Spleen (tissue), 11 donors: ENCODE data around the gene C16orf54. TPM values are rescaled to one million over a fixed set of nuclear protein-coding genes. Genes with fewer than 3 reads are reported as not detected.

Experiments
- DNase-seq: peaks from one replicate; pipeline ENCODE4 v3.0.0-alpha.2; 2020
- H3K27ac ChIP-seq, 8 donors: fragments of 200-600 bp; sonication (generic) in 7 of 8; 1 replicate in 4 of 8; 2 replicates in 4 of 8; pipeline versions ENCODE4 v1.5.0 to v1.8.0; 2016 to 2021; ENCODE audit warnings: inconsistent platforms in 4 of 8, mild to moderate bottlenecking in 4 of 8, moderate library complexity in 1 of 8
- H3K27me3 ChIP-seq, 7 donors: fragments of 200-600 bp; sonication (generic) in 6 of 7; replicated peaks in 1 of 7; 1 replicate in 4 of 7; 2 replicates in 3 of 7; pipeline versions ENCODE4 v1.5.0 to v1.8.0; 2016 to 2021; ENCODE audit warnings: inconsistent platforms in 3 of 7, mild to moderate bottlenecking in 1 of 7
- H3K36me3 ChIP-seq, 6 donors: fragments of 200-600 bp; sonication (generic) in 5 of 6; 1 replicate in 4 of 6; 2 replicates in 2 of 6; pipeline versions ENCODE4 v1.5.0 to v1.8.0; 2016 to 2021; ENCODE audit warnings: inconsistent platforms in 2 of 6
- H3K4me1 ChIP-seq, 6 donors: fragments of 200-600 bp; sonication (generic) in 5 of 6; 1 replicate in 3 of 6; 2 replicates in 3 of 6; pipeline versions ENCODE4 v1.5.0 to v1.8.0; 2016 to 2021; ENCODE audit warnings: inconsistent platforms in 3 of 6
- H3K4me3 ChIP-seq, 8 donors: fragments of 200-600 bp; sonication (generic) in 7 of 8; 1 replicate in 4 of 8; 2 replicates in 4 of 8; pipeline versions ENCODE4 v1.5.0 to v1.8.0; 2016 to 2021; ENCODE audit warnings: inconsistent platforms in 4 of 8, mild to moderate bottlenecking in 4 of 8, moderate library complexity in 2 of 8
- H3K9me3 ChIP-seq, 8 donors: fragments of 200-600 bp; sonication (generic) in 7 of 8; 1 replicate in 4 of 8; 2 replicates in 4 of 8; pipeline versions ENCODE4 v1.5.0 to v1.8.0; 2016 to 2021; ENCODE audit warnings: inconsistent platforms in 4 of 8
- POLR2A ChIP-seq, 3 donors: fragments of 450-650 bp; IDR thresholded peaks; one replicate each; pipeline ENCODE4 v1.5.1; 2017; ENCODE audit warnings: antibody characterized with exemption in 3 of 3, mild to moderate bottlenecking in 1 of 3
- POLR2AphosphoS5 ChIP-seq, 3 donors: sonication (generic); formaldehyde crosslinking; IDR thresholded peaks; one replicate each; pipeline ENCODE4 v1.5.1; 2017; ENCODE audit warnings: antibody characterized with exemption in 3 of 3
- WGBS, 5 donors: extraction: QIAGEN DNeasy Blood & Tissue Kit in 3 of 5; methylation state at CpG; one replicate each; pipeline versions ENCODE4 v1.1.5 to v1.1.7; 2013 to 2018; 5-methylcytosine and 5-hydroxymethylcytosine counted together
- intact Hi-C: fragments of 100-400 bp; cut with DNase I; formaldehyde crosslinking; loops from one replicate; pipeline ENCODE4 v1.15.0; 2023; ENCODE audit warnings: low total_unique reads
- polyA plus RNA-seq, 3 donors: library from polyadenylated mRNA; stranded (reverse); fragments of 200-250 nt; gene quantifications; one replicate each; pipeline ENCODE4 v1.2.1, GENCODE V29; 2013
- total RNA-seq, 7 donors: library from RNA; depleted of rRNA in 3 of 7; stranded (reverse); fragments of >200 nt in 3 of 7; fragmentation: NEBNext Ultra II Directional in 4 of 7; extraction: Animal tissue kit (Norgen Biotek cat#: 25700) in 4 of 7; gene quantifications; one replicate each; pipeline versions ENCODE4 v1.1.0 to v1.2.1, GENCODE V29; 2016 to 2021
- TF ChIP-seq, protein P1 (sequence below), 11 experiments: fragments of 200-600 bp in 7 of 11; fragments of 450-650 bp in 4 of 11; sonication (generic) in 4 of 11; IDR thresholded peaks in 8 of 11; conservative IDR thresholded peaks in 3 of 11; 1 replicate in 7 of 11; 2 replicates in 4 of 11; pipeline versions ENCODE4 v1.4.0 to v1.8.0; 2016 to 2021; ENCODE audit warnings: antibody characterized with exemption in 11 of 11, inconsistent platforms in 4 of 11, mild to moderate bottlenecking in 1 of 11
- donor health status: healthy with polysubstance abuse.
- donor health status: DM: no; HTN: no; CAD: no; lungs with moderate emphysema.
- donor health status: DM: no; HTN: no; CAD: no.
- donor health status: Bipolar disorder and iron deficiency.
- donor health status: healthy.
- donor health status: DM: no; HTN: no; CAD: no.
- donor health status: DM: yes; HTN: yes; CAD: no.

The C16orf54 gene
- total and polyA plus RNA-seq, 10 donors = 15.6 to 46.0 (median 35.0) TPM

GRCh38 chr16:29770250-29770929 lies 24.6 kb upstream of the C16orf54 start:
- Histone ChIP-seq H3K9me3 (no peaks in the 10 kb centered on the region), H3K4me3 (no peak overlapping the region), H3K36me3 (no peaks in the 10 kb centered on the region), H3K27ac (no peak overlapping the region), H3K4me1 (peaks cover 0 to 16% (median 0%) of the 10 kb centered on the region in 6 donors), H3K27me3 (no peaks in the 10 kb centered on the region)
- TF ChIP-seq POLR2A (IDR thresholded peaks at IDR 0.05) (no peak), POLR2AphosphoS5 (IDR thresholded peaks at IDR 0.05) (no peak)
- TF ChIP-seq, protein P1, sequence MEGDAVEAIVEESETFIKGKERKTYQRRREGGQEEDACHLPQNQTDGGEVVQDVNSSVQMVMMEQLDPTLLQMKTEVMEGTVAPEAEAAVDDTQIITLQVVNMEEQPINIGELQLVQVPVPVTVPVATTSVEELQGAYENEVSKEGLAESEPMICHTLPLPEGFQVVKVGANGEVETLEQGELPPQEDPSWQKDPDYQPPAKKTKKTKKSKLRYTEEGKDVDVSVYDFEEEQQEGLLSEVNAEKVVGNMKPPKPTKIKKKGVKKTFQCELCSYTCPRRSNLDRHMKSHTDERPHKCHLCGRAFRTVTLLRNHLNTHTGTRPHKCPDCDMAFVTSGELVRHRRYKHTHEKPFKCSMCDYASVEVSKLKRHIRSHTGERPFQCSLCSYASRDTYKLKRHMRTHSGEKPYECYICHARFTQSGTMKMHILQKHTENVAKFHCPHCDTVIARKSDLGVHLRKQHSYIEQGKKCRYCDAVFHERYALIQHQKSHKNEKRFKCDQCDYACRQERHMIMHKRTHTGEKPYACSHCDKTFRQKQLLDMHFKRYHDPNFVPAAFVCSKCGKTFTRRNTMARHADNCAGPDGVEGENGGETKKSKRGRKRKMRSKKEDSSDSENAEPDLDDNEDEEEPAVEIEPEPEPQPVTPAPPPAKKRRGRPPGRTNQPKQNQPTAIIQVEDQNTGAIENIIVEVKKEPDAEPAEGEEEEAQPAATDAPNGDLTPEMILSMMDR (IDR thresholded peaks at IDR 0.05 in 8 of 11, conservative IDR thresholded peaks at IDR 0.05 in 3 of 11) = no peak
- 61 to 80% (median 67%) methylated on average over 7 of the region's 7 CpGs for WGBS, 5 donors
- no peak for DNase-seq
- intact Hi-C loops = no loop called here

GRCh38 chr16:29769507-29769906 lies 23.7 kb upstream of the C16orf54 start:
- intact Hi-C loops = no loop called here
- H3K4me3 ChIP-seq = no peak overlapping the region
- no peaks in the 10 kb centered on the region for H3K9me3 ChIP-seq
- no peak for DNase-seq
- no peaks in the 10 kb centered on the region for H3K36me3 ChIP-seq
- H3K4me1 ChIP-seq = peaks cover 0 to 16% (median 0%) of the 10 kb centered on the region in 6 donors
- H3K27me3 ChIP-seq = no peaks in the 10 kb centered on the region
- 74 to 86% (median 79%) methylated on average over 2 of the region's 2 CpGs for WGBS, 5 donors
- TF ChIP-seq, protein P1 (IDR thresholded peaks at IDR 0.05 in 8 of 11, conservative IDR thresholded peaks at IDR 0.05 in 3 of 11) = no peak
- TF ChIP-seq POLR2AphosphoS5 (IDR thresholded peaks at IDR 0.05) (no peak), POLR2A (IDR thresholded peaks at IDR 0.05) (no peak)
- no peak overlapping the region for H3K27ac ChIP-seq

- H3K4me1 ChIP-seq = peaks cover 0 to 15% (median 0%) of the 10 kb centered on the region in 6 donors
- H3K4me3 ChIP-seq = no peak overlapping the region
- no peaks in the 10 kb centered on the region for H3K9me3 ChIP-seq
- 90 to 98% (median 93%) methylated on average over 3 of the region's 3 CpGs for WGBS, 5 donors
- no peak overlapping the region for H3K27ac ChIP-seq
- no peak for DNase-seq
- H3K27me3 ChIP-seq = no peaks in the 10 kb centered on the region
- H3K36me3 ChIP-seq = no peaks in the 10 kb centered on the region
- TF ChIP-seq POLR2AphosphoS5 (IDR thresholded peaks at IDR 0.05) (no peak), POLR2A (IDR thresholded peaks at IDR 0.05) (no peak)
- TF ChIP-seq, protein P1 (IDR thresholded peaks at IDR 0.05 in 8 of 11, conservative IDR thresholded peaks at IDR 0.05 in 3 of 11) = no peak
- intact Hi-C loops = no loop called here
Measured at GRCh38 chr16:29767062-29767461, 21.3 kb upstream of the C16orf54 start.

DNA sequence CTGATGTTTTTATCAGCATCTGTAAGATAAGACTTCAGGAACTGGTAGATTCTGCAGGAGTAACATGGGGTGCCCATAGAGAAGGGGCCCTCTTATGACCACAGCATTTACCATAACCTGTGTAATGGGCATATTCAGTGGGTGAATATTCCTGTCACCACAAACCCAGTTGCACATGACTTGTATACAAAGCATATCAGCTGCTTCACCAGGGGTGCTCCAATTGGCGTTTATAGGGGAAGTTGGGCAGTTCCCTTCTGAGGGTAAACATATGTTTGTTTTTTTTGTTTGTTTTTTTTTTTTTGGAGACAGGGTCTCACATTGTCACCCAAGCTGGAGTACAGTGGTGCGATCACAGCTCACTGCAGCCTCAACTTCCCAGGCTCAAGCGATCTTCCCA lies 20.8 kb upstream of the C16orf54 start:
- no peaks in the 10 kb centered on the region for H3K27me3 ChIP-seq

More for the DNA sequence above, 20.8 kb upstream of the C16orf54 start:
- H3K9me3 ChIP-seq = no peaks in the 10 kb centered on the region
- no peak overlapping the region for H3K27ac ChIP-seq
- no peak for DNase-seq
- 77 to 86% (median 82%) methylated on average over 3 of the region's 3 CpGs for WGBS, 5 donors
- TF ChIP-seq, protein P1 (IDR thresholded peaks at IDR 0.05 in 8 of 11, conservative IDR thresholded peaks at IDR 0.05 in 3 of 11) = no peak
- no peak for TF ChIP-seq POLR2AphosphoS5 (IDR thresholded peaks at IDR 0.05)
- peaks cover 0 to 12% (median 0%) of the 10 kb centered on the region in 6 donors for H3K4me1 ChIP-seq
- intact Hi-C loops = no loop called here
- no peak overlapping the region for H3K4me3 ChIP-seq
- H3K36me3 ChIP-seq = no peaks in the 10 kb centered on the region
